GM19239 (cell line): ENCODE results near the gene DEPDC5.

Source experiments
- DNase-seq: peaks from one replicate; pipeline ENCODE4 v3.0.0; 2011; ENCODE audit warnings: low spot score; ENCODE audit not compliant: insufficient read length
- FAIRE-seq: peaks from 2 replicates; lab custom pipeline; 2011; peaks lifted over from hg19 to GRCh38; lab: Jason Lieb, UNC

The DEPDC5 gene

DNA sequence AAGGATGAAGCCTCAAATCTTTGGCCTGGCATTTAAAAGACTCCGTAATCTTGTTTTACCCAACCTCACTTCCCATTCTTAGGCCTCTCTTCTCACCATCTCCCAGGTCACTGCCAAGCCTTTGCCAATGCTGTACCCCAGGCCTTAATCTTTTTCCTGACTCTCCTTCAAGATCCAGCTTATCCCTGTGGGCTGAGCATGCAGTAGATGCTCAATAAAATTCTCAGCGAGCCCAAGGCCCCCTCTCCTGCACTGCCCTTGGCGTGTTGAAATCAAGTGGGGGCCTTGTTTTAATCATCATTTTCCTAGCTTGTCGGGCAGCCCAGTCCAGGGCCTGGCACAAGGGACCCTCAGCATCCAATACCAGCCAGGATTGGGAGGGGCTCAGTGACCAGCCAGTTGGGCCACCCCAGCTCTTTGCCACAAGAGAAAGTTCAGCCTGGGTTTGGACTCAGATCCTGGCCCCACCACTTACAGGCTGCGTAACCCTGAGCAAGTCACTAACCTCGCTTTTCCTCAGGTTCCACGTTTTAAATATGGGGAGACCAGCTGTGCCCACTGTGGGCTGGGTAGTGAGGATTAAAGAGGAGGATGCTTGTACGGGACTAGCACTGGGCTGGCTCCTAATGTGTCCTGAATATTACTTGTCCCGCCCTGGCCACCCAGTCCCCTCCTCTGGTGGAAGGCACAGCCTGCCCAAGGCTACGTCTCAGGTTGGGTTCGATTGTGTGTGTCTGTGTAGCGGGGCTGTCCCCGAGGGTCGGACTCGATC is 189.6 kb downstream of the DEPDC5 start:
- FAIRE-seq (peak; percentile 18), DNase-seq (no peak)

GRCh38 chr22:31943978-31944699 is 190.3 kb downstream of the DEPDC5 start, which contains the start of gene YWHAH:
YWHAH (plus strand) TSS chr22:31944535; CDS start chr22:31944734, 199 bp downstream.
- FAIRE-seq = peak; percentile 89

GRCh38 chr22:31944700-31945442 is 191.1 kb downstream of the DEPDC5 start:
- DNase-seq (no peak), FAIRE-seq (no peak)

More at GRCh38 chr22:31943978-31944699, 190.3 kb downstream of the DEPDC5 start, which contains the start of gene YWHAH:
- DNase-seq = peak; percentile 82

DNA sequence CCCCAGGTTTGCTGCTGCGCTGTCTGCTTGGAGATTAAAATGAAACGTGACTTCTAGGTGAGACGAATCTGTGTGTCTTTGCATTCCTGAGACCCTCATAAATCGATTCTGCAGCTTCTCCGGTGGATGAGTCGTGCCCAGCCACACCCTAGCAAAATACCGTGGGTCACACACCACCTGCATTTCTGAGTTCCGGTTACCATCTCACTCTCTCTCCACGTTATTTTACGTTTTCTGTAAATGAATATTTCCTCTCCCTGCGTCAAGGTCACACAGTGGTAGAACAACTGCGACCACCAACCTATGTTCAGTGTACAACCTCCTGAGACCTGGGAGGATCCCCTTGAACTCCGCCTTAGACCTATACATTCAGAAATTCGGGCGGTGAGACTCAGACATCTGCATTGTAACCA is 191.6 kb downstream of the DEPDC5 start:
- FAIRE-seq (peak; percentile 71), DNase-seq (no peak)

GRCh38 chr22:31945971-31946680 is 192.3 kb downstream of the DEPDC5 start:
- FAIRE-seq = no peak

GRCh38 chr22:31947296-31947695 is 193.5 kb downstream of the DEPDC5 start:
- no peak for DNase-seq
- FAIRE-seq = peak; percentile 92

More at GRCh38 chr22:31945971-31946680, 192.3 kb downstream of the DEPDC5 start:
- DNase-seq = no peak

DNA sequence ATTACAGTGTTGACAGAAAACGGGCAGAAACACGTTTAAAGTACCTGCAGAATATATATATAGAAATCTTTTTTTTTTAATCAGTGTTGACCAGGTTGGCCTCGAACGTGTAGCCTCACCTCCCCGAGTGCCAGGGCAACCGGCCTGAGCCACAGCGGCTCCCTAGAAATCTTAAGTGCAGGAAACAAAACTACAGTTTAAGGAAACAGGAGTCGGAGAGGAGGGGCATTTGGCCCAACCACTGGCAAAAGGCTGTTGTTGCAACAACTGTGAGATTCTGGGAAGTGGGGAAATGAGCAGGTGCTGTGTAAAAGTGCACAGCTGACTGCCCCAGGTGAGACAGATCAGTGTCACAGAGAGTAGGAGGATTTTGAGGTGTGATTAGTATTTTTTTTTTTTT is 194.2 kb downstream of the DEPDC5 start:
- DNase-seq (no peak), FAIRE-seq (no peak)

DNA sequence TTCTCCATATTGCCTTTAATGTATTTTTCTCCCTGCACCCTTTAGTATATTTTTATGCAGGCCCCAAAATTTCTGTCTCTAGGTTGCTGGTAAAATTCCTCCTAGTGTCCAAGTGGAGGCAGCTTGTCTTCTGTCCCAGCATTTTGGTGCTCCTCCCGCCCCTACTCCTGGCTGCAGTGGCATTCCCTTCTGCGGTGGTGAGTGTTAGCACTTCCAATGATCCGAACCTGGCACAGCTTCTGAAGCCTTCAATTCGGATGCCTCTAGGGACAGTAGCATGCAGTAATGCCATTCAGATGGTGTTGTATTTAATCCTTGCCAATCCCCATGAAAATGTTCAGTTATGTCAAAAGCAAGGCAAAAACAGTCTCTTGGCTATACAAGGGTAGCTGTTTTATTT is 196.4 kb downstream of the DEPDC5 start:
- no peak for FAIRE-seq
- DNase-seq = no peak

- FAIRE-seq = no peak
- no peak for DNase-seq
Observed at GRCh38 chr22:31951194-31952093, 197.6 kb downstream of the DEPDC5 start.

- FAIRE-seq = no peak
Observed at GRCh38 chr22:31952094-31952401, 198.2 kb downstream of the DEPDC5 start.

DNA sequence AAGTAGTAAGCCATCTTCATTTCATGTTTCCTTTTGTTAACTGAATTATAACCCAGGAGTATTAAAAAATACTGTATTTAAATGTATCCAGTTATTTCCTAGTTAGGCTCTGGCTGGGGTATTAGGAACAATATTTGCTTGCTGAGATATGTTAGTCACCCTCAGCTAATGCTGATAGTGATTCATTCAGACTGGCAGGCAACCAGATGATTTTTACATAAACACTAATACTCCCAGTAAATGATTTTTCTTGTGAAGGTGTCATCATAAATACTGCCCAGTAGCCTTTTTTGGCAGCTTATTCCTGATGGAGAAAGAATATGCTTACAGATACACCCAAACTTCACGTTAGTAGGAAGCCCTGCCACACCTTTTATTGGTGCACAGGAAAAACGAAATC is 198.7 kb downstream of the DEPDC5 start:
- DNase-seq (no peak), FAIRE-seq (no peak)

More at GRCh38 chr22:31952094-31952401, 198.2 kb downstream of the DEPDC5 start:
- no peak for DNase-seq

DNA sequence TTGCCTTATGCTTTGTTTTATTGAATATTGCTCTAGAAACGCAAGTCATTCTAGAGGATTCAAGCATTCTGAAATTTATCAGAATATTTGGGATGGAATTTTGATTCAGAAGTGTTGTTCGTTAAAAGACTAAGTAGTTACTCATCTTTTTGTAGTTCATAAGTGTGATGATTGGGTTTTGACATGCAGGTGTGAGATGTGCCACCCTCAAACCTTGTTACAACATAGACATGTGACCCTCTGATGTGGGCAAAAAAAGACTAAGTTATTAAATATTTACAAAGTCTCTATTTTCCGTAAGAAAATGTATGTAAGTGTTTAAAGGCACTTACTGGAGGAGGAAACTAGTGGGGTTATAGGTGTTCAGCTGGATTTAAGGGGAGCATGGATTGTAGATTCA is 199.4 kb downstream of the DEPDC5 start:
- DNase-seq = no peak
- no peak for FAIRE-seq

DNA sequence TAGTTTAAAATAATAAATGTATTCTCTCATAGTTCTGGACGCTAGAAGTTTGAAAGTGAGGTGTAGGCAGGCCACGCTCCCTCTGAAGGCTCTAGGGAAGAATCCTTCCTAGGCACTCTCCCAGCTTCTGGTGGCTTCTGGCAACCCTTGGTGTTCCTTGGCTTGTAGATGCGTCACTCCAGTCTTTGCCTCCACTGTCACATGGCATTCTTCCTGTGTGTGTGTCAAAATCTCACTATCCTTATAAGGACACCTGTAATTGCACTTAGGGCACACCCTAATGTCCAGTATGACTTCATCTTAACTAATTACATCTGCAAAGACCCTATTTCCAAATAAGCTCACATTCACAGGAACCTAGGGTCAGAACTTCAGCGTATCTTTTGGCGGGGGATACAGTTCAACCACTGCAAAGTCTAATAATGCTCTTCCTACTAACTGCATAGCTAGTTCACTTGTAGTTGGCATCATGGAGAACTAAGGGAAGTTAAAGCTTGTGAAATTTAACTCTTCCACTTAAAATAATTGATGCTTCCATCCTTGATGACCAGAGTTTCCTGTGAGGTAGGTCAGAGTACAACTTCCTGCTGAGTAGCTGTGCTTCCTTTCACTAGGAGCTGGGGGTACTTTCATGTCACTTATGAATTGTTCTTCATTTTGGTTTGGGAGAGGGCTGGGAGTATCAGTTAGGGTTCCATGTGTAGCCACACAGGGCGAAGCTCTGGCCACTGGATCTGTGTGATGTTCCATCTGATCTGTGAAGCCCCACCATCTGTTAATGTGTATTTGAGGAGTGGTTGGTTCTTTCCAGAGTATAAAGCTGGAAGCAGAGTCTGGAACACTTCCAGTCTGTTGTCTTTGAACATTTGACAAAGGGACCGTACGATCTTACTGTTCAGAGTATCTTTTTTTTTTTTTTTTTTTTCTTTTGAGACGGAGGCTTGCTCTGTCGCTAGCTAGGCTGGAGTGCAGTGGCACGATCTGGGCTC is 201.0 kb downstream of the DEPDC5 start:
- DNase-seq (no peak), FAIRE-seq (no peak)

DNA sequence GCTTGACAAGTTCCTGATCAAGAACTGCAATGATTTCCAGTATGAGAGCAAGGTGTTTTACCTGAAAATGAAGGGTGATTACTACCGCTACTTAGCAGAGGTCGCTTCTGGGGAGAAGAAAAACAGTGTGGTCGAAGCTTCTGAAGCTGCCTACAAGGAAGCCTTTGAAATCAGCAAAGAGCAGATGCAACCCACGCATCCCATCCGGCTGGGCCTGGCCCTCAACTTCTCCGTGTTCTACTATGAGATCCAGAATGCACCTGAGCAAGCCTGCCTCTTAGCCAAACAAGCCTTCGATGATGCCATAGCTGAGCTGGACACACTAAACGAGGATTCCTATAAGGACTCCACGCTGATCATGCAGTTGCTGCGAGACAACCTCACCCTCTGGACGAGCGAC is 202.5 kb downstream of the DEPDC5 start:
- FAIRE-seq (no peak), DNase-seq (no peak)
